Skin of body (tissue), 2 donors: ENCODE results near the gene CHCHD6. TPM values are rescaled to one million over a fixed set of nuclear protein-coding genes. Genes with fewer than 3 reads are reported as not detected.

Experiments used
- DNase-seq: peaks from one replicate; lab custom pipeline; 2025; lab: John Stamatoyannopoulos, UW
- total RNA-seq: library from RNA; depleted of rRNA; stranded (reverse); fragments of >200 nt; gene quantifications from one replicate; pipeline ENCODE4 v1.2.3, GENCODE V29; 2014

The CHCHD6 gene
- total RNA-seq, 1 donor from 2014 or later, result 8.8 TPM

- DNase-seq, result no peak
Observed at GRCh38 chr3:127003175-127003555, 299.1 kb downstream of the CHCHD6 start.

DNA sequence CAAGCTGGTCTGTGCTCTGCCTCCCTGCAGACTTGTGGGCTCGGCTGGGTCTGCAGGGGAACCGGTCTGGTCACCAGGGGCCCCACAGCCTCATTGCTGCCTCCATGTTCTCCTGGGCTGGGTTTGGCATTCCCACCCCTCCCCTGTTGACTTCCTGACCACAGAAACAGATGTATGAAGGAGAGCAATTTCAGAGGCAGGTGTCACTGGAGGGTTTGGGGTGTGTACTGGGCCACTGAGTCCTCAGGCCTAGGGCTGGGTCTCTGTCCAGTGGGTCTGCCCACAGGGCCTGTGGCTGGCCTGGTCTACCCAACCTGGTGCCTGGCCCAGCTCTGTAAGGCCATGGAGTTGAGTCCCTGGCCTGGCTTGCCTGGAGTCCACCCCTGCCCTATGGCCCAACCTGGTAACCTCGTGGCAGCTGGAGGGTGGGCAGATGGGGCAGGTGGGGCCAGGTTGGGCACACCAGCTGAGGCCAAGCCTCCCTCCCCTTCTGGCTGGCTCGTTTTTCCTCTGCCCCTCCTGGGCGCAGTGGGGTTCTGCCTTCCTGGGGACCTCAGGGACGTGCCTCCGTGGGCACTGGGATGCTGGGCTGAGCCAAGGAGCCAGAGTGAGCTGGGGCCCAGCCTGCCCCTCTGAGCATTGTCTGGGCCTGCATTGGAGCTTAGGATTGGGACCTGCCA lies 299.7 kb downstream of the CHCHD6 start:
- no peak for DNase-seq

- no peak for DNase-seq
Observed at GRCh38 chr3:127004641-127005397, 300.8 kb downstream of the CHCHD6 start.

GRCh38 chr3:127005864-127006500 lies 301.9 kb downstream of the CHCHD6 start:
- no peak for DNase-seq

GRCh38 chr3:127006781-127007436 lies 302.9 kb downstream of the CHCHD6 start:
- DNase-seq, result no peak

GRCh38 chr3:127008236-127008635 lies 304.2 kb downstream of the CHCHD6 start:
- DNase-seq, result no peak

DNA sequence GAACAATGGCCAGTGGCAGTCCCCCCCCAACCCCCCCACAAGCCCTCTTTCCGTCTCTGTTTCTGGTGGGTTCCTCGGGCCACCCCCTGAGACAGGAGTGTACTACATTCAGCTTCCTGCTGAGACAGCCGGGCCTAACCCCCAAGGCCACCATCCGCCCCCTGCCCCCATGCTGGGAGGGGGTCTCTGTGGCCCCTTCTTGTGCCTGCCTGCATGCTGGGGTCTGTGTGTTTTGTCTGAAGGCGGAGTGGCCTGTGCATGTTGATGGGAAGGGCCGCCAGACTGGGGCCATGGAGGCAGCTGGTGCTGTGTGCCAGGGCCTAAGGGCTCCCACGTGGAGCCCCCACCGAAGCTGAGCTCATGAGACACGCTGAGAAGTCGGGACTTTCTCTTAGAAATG lies 305.5 kb downstream of the CHCHD6 start:
- no peak for DNase-seq

Other genes with a start within 250 kb of the CHCHD6 start
- 20.7 TPM for gene ZXDC, start 228.3 kb upstream of the CHCHD6 start, total RNA-seq
- gene UROC1, start 186.5 kb upstream of the CHCHD6 start, total RNA-seq, result not detected
- 0.20 TPM for gene CHST13, start 180.1 kb upstream of the CHCHD6 start, total RNA-seq
- not detected for gene C3orf22, start 145.3 kb upstream of the CHCHD6 start, total RNA-seq
- 13.6 TPM for gene TXNRD3, start 49.1 kb upstream of the CHCHD6 start, total RNA-seq